Sigmoid colon (tissue), 7 donors: Measurements from ENCODE around the gene FUS. TPM values are rescaled to one million over a fixed set of nuclear protein-coding genes. Genes with fewer than 3 reads are reported as not detected.
"Not testable (repeated sequence)": the region's sequence is repeated elsewhere in the genome, so short reads cannot be mapped to it uniquely, and the experiment has no call there.

ENCODE experiments used
- DNase-seq: peaks from one replicate; pipeline ENCODE4 v3.0.0-alpha.2; 2019
- H3K27ac ChIP-seq, 4 donors: fragments of 200-600 bp; sonication (generic); one replicate each; pipeline ENCODE4 v1.5.1; 2016 to 2019; ENCODE audit warnings: mild to moderate bottlenecking in 1 of 4
- H3K27me3 ChIP-seq, 3 donors: fragments of 200-600 bp; sonication (generic); one replicate each; pipeline ENCODE4 v1.5.1; 2019; ENCODE audit warnings: mild to moderate bottlenecking in 1 of 3
- H3K36me3 ChIP-seq, 4 donors: fragments of 200-600 bp; sonication (generic); one replicate each; pipeline ENCODE4 v1.5.1; 2016 to 2019
- H3K4me1 ChIP-seq, 4 donors: fragments of 200-600 bp; sonication (generic); one replicate each; pipeline ENCODE4 v1.5.1; 2017 to 2019
- H3K4me3 ChIP-seq, 4 donors: fragments of 200-600 bp; sonication (generic); one replicate each; pipeline ENCODE4 v1.5.1; 2017 to 2019; ENCODE audit warnings: mild to moderate bottlenecking in 2 of 4, moderate library complexity in 1 of 4
- H3K9me3 ChIP-seq, 4 donors: fragments of 200-600 bp in 3 of 4; sonication (generic) in 3 of 4; one replicate each; pipeline versions ENCODE4 v1.5.1 to v1.6.1; 2013 to 2019
- CTCF ChIP-seq, 4 experiments: fragments of 450-650 bp in 3 of 4; fragments of 200-600 bp in 1 of 4; IDR thresholded peaks; one replicate each; pipeline ENCODE4 v1.5.1; 2016 to 2019; ENCODE audit warnings: antibody characterized with exemption in 4 of 4, mild to moderate bottlenecking in 3 of 4, moderate library complexity in 2 of 4
- EP300 ChIP-seq, 4 donors: sonication (generic); formaldehyde crosslinking; IDR thresholded peaks; one replicate each; pipeline ENCODE4 v1.6.1; 2017; ENCODE audit warnings: antibody characterized with exemption in 4 of 4
- POLR2A ChIP-seq, 2 donors: fragments of 450-650 bp; IDR thresholded peaks; one replicate each; pipeline ENCODE4 v1.6.1; 2016; ENCODE audit warnings: antibody characterized with exemption in 2 of 2, mild to moderate bottlenecking in 2 of 2, moderate library complexity in 2 of 2
- POLR2AphosphoS5 ChIP-seq, 4 donors: sonication (generic); formaldehyde crosslinking; IDR thresholded peaks; one replicate each; pipeline ENCODE4 v1.6.1; 2017; ENCODE audit warnings: antibody characterized with exemption in 4 of 4
- WGBS, 2 donors: extraction: QIAGEN DNeasy Blood & Tissue Kit; methylation state at CpG; one replicate each; pipeline ENCODE4 v1.1.7; 2013; 5-methylcytosine and 5-hydroxymethylcytosine counted together
- intact Hi-C: fragments of 100-400 bp; cut with DNase I; formaldehyde crosslinking; loops from one replicate; pipeline ENCODE4 v1.15.1; 2023
- polyA plus RNA-seq, 3 donors: library from polyadenylated mRNA; stranded (reverse); fragments of 200-250 nt; gene quantifications; one replicate each; pipeline ENCODE4 v1.2.3, GENCODE V29; 2013
- total RNA-seq, 4 donors: library from RNA; depleted of rRNA; stranded (reverse); fragments of >200 nt; gene quantifications; one replicate each; pipeline ENCODE4 v1.1.0, GENCODE V29; 2016
- donor health status: healthy with polysubstance abuse.
- donor health status: Bipolar disorder and iron deficiency.
- donor health status: healthy.

FUS gene
- total and polyA plus RNA-seq, 7 donors, result 44.1 to 262 (median 63.9) TPM

GRCh38 chr16:31148281-31148728 is 31.6 kb upstream of the FUS start:
- no peak overlapping the region for H3K27ac ChIP-seq
- H3K36me3 ChIP-seq, result no peaks in the 10 kb centered on the region
- TF ChIP-seq EP300 (IDR thresholded peaks at IDR 0.05) (no peak), CTCF (IDR thresholded peaks at IDR 0.05) (no peak), POLR2A (IDR thresholded peaks at IDR 0.05) (no peak), POLR2AphosphoS5 (IDR thresholded peaks at IDR 0.05) (no peak)
- WGBS, 2 donors, result 15 to 41% methylated on average over 40 of the region's 40 CpGs
- H3K4me1 ChIP-seq, result peaks cover 0 to 7% (median 2%) of the 10 kb centered on the region in 4 donors
- H3K27me3 ChIP-seq, result peaks cover 5 to 31% (median 20%) of the 10 kb centered on the region in 3 donors
- DNase-seq, result no peak
- H3K9me3 ChIP-seq, result no peaks in the 10 kb centered on the region
- no peak overlapping the region for H3K4me3 ChIP-seq
- intact Hi-C loops, result no loop called here

DNA sequence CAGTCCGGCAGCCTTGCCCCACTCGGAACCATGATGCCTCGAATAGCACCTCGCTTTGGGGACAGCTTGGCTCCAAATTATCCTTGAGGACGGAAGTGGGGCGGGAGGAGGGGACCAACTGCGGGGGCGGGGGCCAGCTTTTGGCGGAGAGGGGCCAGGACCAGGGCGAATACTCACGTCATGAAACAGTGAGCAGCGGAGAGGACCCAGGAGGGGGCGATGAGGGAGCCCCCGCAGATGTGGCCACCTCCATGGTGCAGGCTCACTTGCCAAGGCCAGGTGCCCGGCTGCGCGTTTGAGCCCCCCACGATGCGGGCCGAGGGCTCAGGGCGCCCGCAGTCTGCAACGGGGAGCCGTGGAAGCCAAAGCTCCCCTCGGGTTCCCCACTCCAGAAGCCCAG is 31.0 kb upstream of the FUS start:
- intact Hi-C loops, result no loop called here
- Histone ChIP-seq H3K4me1 (peaks cover 0 to 7% (median 2%) of the 10 kb centered on the region in 4 donors), H3K4me3 (no peak overlapping the region), H3K9me3 (no peaks in the 10 kb centered on the region), H3K27ac (no peak overlapping the region), H3K36me3 (no peaks in the 10 kb centered on the region), H3K27me3 (peaks cover 5 to 31% (median 20%) of the 10 kb centered on the region in 3 donors)
- WGBS, 2 donors, result 90 to 91% methylated on average over 25 of the region's 25 CpGs
- TF ChIP-seq CTCF (IDR thresholded peaks at IDR 0.05), result no peak
- TF ChIP-seq POLR2AphosphoS5 (IDR thresholded peaks at IDR 0.05), result no peak
- no peak for TF ChIP-seq EP300 (IDR thresholded peaks at IDR 0.05)
- TF ChIP-seq POLR2A (IDR thresholded peaks at IDR 0.05), result no peak
- DNase-seq, result no peak

GRCh38 chr16:31149332-31149731 is 30.6 kb upstream of the FUS start:
- 72 to 84% methylated on average over 5 of the region's 5 CpGs for WGBS, 2 donors
- H3K4me3 ChIP-seq, result no peak overlapping the region
- no peak for DNase-seq
- H3K9me3 ChIP-seq, result no peaks in the 10 kb centered on the region
- H3K36me3 ChIP-seq, result no peaks in the 10 kb centered on the region
- no peak for TF ChIP-seq POLR2A (IDR thresholded peaks at IDR 0.05)
- TF ChIP-seq CTCF (IDR thresholded peaks at IDR 0.05), result no peak
- TF ChIP-seq EP300 (IDR thresholded peaks at IDR 0.05), result no peak
- TF ChIP-seq POLR2AphosphoS5 (IDR thresholded peaks at IDR 0.05), result no peak
- peaks cover 0 to 7% (median 2%) of the 10 kb centered on the region in 4 donors for H3K4me1 ChIP-seq
- intact Hi-C loops, result no loop called here
- H3K27ac ChIP-seq, result peak overlapping the region in 1 of 4 donors; percentile 27
- H3K27me3 ChIP-seq, result peaks cover 5 to 31% (median 20%) of the 10 kb centered on the region in 3 donors

DNA sequence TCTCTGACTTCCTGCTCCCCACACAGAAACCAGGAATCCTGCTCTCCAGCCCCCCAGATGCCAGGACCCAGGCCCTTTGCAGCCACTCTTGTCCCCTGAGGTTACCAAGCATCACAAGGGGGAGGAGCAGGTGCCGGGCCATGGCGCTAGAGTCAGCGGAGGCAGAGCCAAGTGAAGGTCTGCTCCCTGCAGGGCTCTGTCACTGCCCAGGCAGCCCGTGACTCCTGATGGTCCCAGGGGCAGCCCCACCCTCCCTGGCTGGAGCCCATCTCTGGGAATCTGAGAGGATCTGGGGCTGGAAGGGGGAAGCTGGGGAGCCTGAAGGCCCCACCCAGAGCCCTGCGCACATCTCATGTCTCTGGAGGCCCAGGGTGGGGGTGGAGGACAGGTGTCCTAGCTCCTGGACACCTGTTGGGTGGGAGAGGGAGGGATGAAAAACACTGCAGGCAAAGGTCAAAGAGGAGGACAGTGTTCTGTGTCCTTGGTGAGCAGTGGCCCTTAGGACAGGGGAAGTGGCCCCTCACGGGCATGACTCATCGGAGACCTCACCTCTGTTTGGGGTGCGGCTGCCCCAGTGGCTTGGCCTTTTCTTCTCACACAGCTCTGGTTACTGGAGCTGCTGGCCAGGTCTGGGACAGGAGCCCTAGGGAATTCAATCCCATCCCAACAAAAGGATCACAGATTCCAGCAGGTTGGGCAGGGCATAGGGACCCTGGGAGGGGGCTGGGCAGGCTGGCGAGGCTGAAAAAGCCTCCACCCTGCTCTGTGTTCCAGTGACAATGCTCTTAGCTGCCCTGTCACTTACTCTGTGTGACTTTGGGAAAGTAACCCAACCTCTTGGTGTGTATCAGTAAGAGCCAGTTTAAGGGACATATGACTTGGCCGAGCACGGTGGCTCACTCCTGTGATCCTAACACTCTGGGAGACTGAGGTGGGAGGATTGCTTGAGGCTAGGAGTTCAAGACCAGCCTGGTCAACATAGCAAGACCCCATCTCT is 29.7 kb upstream of the FUS start, which contains the start of gene PRSS36:
PRSS36 (minus strand) TSS at position 173 of the 997 bp plus-strand sequence; CDS start at position 142, 31 bp downstream.
- no peak within 1 kb of the TSS for H3K4me3 ChIP-seq
- intact Hi-C loops, result no loop called here
- H3K36me3 ChIP-seq, result no peaks in the 10 kb centered on the region
- TF ChIP-seq POLR2AphosphoS5 (IDR thresholded peaks at IDR 0.05) (no peak), EP300 (IDR thresholded peaks at IDR 0.05) (no peak), CTCF (IDR thresholded peaks at IDR 0.05) (no peak), POLR2A (IDR thresholded peaks at IDR 0.05) (no peak)
- peaks cover 0 to 7% (median 2%) of the 10 kb centered on the region in 4 donors for H3K4me1 ChIP-seq
- no peaks in the 10 kb centered on the region for H3K9me3 ChIP-seq
- WGBS, 2 donors, result 81 to 84% methylated on average over 11 of the region's 11 CpGs
- peaks cover 5 to 31% (median 20%) of the 10 kb centered on the region in 3 donors for H3K27me3 ChIP-seq
- no peak for DNase-seq
- peak within 1 kb of the TSS in 2 of 4 donors; percentile 18 to 27 for H3K27ac ChIP-seq

DNA sequence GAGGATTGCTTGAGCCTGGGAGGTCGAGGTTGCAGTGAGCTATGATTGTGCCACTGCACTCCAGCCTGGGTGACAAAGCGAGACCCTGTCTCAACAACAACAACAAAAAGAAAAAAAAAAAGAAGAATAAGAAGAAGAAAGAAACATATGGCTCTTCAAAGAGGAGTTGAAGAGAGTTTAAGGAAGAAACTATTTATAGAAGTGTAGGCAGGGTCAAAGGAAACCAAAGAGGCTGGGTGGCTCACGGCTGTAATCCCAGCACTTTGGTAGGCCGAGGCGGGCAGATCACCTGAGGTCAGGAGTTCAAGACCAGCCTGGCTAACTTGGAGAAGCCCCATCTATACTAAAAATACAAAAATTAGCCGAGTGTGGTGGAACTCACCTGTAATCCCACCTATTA is 29.0 kb upstream of the FUS start:
- H3K9me3 ChIP-seq, intact Hi-C loops, H3K4me1 ChIP-seq, H3K36me3 ChIP-seq, DNase-seq, H3K27ac ChIP-seq, H3K4me3 ChIP-seq: not testable (repeated sequence)
- H3K27me3 ChIP-seq, result peaks cover 5 to 31% (median 20%) of the 10 kb centered on the region in 3 donors
- WGBS, 2 donors, result 64 to 86% methylated on average over 6 of the region's 6 CpGs
